ENCODE results near the gene FAM20C.
"Not testable (repeated sequence)": the region's sequence is repeated elsewhere in the genome, so short reads cannot be mapped to it uniquely, and the experiment has no call there.

The FAM20C gene

GRCh38 chr7:191105-191980 is 1.0 kb upstream of the FAM20C start:
- no peak for DNase-seq (ENCODE audit: low read depth in 2 of 2, low spot score in 1 of 2)

- no peak for DNase-seq (ENCODE audit: low read depth in 2 of 2, low spot score in 1 of 2)
Measured at GRCh38 chr7:192701-193480, 520 bp downstream of the FAM20C start.

DNA sequence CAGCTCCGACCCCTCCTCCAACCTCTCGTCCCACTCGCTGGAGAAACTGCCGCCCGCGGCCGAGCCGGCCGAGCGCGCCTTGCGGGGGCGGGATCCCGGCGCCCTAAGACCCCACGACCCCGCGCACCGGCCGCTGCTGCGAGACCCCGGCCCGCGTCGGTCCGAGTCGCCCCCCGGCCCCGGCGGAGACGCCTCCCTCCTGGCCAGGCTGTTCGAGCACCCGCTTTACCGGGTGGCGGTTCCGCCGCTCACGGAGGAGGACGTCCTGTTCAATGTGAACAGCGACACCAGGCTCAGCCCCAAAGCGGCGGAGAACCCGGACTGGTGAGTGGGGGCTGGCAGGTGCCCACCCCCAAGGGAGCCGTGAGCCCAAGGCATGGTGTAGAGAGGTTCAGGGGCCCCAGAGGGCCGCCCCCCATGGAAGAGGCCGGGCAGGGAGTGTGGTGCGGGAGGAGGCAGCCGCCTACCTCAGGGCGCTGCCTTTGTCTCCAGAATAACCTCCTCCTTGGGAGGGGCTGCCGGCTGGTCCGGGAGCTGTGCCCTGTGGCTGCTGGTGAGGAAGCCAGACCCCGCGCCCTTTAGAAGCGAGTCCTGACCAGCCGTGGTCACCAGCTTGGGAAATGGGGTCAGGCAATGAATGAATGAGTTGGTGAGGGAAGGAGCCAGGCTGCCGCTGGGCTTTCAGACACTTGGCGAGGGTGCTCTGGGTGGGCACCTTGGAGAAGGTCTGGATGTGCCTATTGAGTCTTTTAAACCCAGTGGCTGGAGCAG is 1.3 kb downstream of the FAM20C start:
- no peak for DNase-seq (ENCODE audit: low read depth in 2 of 2, low spot score in 1 of 2)

GRCh38 chr7:194252-195009 is 2.1 kb downstream of the FAM20C start:
- DNase-seq (ENCODE audit: low read depth in 2 of 2, low spot score in 1 of 2): no peak

DNA sequence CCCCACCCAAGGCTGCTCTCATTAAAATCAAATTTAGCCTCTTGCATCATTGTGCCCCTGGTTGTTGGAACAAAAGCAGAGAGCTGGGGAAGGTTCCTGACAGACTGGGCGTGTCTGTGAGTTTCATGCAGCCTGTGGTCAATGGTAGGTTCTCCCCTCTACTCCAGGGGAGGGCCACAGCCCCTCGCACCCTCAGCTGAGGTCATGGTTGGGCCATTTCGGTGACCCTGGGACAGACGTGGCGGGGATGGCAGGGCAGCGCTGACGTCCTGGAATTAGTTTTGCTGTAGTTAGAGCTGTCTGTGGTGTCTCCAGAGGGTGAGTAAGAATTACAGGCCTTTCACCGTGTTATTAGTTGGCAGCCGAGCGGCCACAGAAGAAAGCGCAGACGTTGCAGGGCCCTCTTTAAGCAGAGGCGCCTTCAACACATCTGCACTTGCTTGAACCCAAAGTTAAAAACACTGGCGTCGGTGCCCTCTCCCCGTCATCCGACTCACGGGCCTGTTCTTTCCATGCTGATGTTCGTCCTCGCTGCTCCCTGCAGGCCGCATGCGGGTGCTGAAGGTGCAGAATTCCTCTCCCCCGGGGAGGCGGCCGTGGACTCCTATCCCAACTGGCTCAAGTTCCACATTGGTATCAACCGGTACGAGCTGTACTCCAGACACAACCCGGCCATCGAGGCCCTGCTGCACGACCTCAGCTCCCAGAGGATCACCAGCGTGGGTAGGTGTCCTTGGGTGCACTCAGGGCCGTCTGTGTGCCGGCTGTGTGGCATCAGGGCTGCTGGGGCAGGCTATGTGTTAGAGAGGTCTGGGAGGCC is 2.8 kb downstream of the FAM20C start:
- no peak for DNase-seq (ENCODE audit: low read depth in 2 of 2, low spot score in 1 of 2)

- DNase-seq (ENCODE audit: low read depth in 2 of 2, low spot score in 1 of 2): no peak
Measured at GRCh38 chr7:195830-196128, 3.4 kb downstream of the FAM20C start.

- DNase-seq (ENCODE audit: low read depth in 2 of 2, low spot score in 1 of 2): no peak
Measured at GRCh38 chr7:196283-196682, 3.9 kb downstream of the FAM20C start.

DNA sequence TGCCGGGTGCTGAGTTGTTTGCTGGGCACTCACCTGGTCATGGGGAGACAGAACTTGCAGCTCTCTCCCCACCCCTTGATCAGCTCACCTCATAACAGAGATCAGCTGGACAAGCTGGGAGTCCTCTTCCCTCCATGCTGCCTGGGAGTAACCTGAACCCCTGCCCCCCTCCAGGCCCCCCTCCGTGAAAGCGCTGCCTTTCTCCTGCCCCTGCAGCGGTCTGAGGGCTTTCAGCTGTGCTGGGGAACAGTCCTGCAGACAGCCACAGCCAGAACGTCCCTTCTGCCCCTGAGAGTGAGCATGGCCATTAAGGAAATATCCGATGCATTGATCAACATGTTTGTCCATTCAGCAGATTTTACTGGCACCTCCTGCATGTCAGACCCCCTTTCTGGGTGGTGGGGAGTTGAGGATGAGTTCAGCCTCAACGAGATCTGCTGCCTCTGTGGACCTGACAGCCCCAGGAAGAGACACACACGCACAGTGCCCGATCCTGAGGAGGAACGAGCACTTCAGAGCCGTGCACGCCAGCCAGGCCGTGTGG is 4.5 kb downstream of the FAM20C start:
- DNase-seq (ENCODE audit: low read depth in 2 of 2, low spot score in 1 of 2): no peak

DNA sequence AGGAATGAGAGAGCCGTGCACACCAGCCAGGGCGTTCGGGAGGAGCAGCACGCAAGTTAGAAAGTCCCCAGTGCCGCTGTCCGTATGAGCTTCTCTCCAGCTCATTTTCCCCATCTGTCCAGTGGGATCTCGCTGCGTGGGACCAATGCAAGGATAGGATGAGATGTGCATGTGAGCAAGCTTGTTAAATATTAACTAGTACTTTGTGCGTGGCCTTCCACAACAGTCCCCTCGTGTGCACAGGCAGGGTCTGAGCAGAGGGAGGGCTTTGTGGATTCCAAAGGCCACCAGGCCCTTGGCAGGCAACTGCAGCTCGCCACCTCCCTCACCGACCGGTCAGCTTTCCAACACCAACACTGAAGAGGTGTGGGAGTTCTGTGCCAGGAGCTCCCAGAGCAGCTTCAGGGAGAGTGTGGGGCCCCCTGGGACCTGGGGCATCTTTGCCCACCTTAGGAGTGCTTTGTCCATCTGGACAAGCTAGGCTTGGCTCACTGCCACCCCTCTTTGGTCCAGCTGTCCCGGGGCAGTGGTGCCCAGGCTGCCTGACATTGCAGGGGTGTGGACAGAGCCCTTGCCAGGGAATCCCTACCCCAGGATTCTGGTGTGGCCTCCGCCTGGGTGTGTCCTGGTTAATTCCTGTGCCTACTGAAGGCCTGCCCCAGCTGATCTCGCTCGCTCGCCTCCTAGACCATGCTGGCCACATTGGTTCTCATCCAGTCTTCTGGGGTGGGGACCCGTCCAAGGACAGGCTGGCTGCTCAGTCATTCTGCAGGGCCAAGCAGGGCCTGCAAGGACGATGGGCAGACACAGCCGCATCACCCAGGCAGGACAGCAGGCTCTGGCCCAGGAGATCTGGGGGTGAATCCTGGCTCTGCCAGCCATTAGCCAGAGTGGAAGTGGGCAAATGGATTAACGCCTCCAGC is 5.3 kb downstream of the FAM20C start:
- no peak for DNase-seq (ENCODE audit: low read depth in 2 of 2, low spot score in 1 of 2)

- no peak for DNase-seq (ENCODE audit: low read depth in 2 of 2, low spot score in 1 of 2)
Measured at GRCh38 chr7:199483-200249, 7.3 kb downstream of the FAM20C start.

DNA sequence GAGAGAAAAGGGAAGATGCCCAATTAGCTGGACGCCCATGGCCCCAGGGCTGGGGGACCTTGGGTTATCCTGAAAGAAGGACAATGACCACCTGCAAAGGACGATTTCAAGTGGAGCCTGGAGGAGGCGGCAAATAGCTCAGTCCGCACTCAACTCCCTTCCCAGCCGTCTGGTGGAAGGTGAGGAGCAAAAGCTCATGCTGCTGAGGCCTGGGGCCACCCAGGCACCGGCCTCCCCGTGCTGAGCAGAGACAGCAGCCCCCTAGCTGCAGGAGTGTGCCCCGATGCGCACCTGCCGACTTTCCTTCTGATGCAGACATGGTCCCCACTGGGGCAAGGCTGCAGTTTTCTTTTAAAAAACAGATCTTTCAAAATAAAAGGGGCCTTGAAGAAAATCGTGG is 7.9 kb downstream of the FAM20C start:
- no peak for DNase-seq (ENCODE audit: low read depth in 2 of 2, low spot score in 1 of 2)

DNA sequence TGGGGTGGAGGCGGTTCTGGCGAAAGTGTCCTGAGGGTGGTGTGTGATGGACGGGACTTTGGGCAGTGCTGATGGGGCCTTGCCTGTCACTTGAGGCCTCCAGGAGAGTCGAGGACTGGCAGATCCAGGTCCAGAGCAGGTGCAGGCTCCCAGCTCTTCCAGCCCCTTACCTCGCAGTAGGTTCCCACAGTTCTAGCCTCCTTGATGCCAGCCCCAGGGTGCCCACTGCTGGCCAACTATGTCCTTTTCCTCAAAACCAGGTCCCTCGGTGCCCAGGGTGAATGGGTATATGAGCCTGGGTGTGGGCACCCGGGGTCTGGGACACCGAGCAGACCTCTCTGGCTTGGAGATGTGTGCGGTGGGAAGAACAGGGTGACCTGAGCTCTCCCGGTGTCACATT is 8.3 kb downstream of the FAM20C start:
- no peak for DNase-seq (ENCODE audit: low read depth in 2 of 2, low spot score in 1 of 2)

DNA sequence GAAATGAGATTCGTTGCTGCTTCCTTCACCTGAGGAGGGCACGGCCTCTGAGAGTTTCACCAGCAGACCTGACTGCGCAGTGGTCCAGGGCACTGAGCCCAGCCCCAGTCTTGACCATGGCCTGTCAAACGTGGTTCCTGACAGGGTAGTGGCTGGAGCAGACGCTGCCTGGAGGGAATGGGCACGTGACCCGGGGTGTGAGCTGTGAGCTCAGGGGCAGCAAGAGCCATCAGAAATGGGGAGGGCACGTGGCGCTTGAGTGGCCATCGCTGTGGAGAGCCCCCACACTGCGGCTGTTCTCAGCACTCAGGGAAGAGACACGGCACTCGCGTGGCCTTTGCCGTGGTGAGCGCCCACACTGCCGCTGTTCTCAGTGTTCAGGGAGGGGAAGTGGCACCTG is 12.0 kb downstream of the FAM20C start:
- no peak for DNase-seq (ENCODE audit: low read depth in 2 of 2, low spot score in 1 of 2)

- DNase-seq (ENCODE audit: low read depth in 2 of 2, low spot score in 1 of 2): no peak
Measured at GRCh38 chr7:205115-206010, 13.0 kb downstream of the FAM20C start.

DNA sequence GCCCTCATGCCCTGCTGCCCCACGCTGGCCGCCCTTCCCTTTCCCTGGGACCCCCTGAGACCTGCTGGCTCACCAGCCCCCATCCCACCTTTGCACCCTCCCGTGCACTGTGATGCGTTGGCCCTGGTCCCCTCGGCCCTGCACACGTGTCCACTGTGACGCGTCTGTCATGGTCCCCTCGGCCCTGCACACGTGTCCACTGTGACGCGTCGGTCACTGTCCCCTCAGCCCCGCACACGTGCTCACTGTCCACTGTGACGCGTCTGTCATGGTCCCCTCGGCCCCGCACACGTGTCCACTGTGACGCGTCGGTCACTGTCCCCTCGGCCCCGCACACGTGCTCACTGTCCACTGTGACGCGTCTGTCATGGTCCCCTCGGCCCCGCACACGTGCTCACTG is 14.0 kb downstream of the FAM20C start:
- not testable (repeated sequence) for DNase-seq (ENCODE audit: low read depth in 2 of 2, low spot score in 1 of 2)

- DNase-seq (ENCODE audit: low read depth in 2 of 2, low spot score in 1 of 2): no peak
Measured at GRCh38 chr7:207418-208129, 15.2 kb downstream of the FAM20C start.
